IMR-90 (cell line): ENCODE measurements around the gene SSNA1. TPM values are rescaled to one million over a fixed set of nuclear protein-coding genes. Genes with fewer than 3 reads are reported as not detected.

Source experiments
- ATAC-seq: fragments of 200-7000 bp; cut with Tn5 transposase; 2 replicates; pipeline ENCODE4 v1.9.1; 2020; ENCODE audit warnings: low read depth, mild to moderate bottlenecking, moderate library complexity
- BruUV-seq: library from RNA; stranded (reverse); fragments of 400-500 nt; replicated peaks from 2 replicates; lab custom pipeline; 2021; lab: Mats Ljungman, UMichigan
- CTCF ChIA-PET: fragments of 300-600 bp; formaldehyde crosslinking; extraction: SDS; loops from one replicate; lab custom pipeline; 2021; ENCODE audit warnings: antibody characterized with exemption; lab: Yijun Ruan, JAX
- POLR2A ChIA-PET: fragments of 300-600 bp; sonication (Branson Sonifier 250); formaldehyde crosslinking; loops from one replicate; lab custom pipeline; 2022; ENCODE audit warnings: antibody characterized with exemption; ENCODE audit not compliant: unreplicated experiment; lab: Charles Lee
- DNase-seq: peaks from one replicate; pipeline ENCODE4 v3.0.0; 2013
- H2AFZ ChIP-seq: replicated peaks from 2 replicates; pipeline ENCODE3; 2013; ENCODE audit warnings: low read length, mild to moderate bottlenecking; ENCODE audit not compliant: poor library complexity
- H2AK5ac ChIP-seq: 2 replicates; pipeline ENCODE4 v1.6.1; 2013; ENCODE audit warnings: low read depth, low read length, inconsistent platforms
- H2AK9ac ChIP-seq: replicated peaks from 2 replicates; pipeline ENCODE3; 2013; ENCODE audit warnings: mild to moderate bottlenecking, low read depth, low read length, moderate library complexity; ENCODE audit not compliant: poor library complexity
- H2BK120ac ChIP-seq: 2 replicates; pipeline ENCODE4 v1.6.1; 2013; ENCODE audit warnings: low read depth, low read length, inconsistent platforms
- H2BK15ac ChIP-seq: 3 replicates; pipeline ENCODE4 v1.6.1; 2013; ENCODE audit warnings: low read depth, low read length, inconsistent platforms
- H2BK20ac ChIP-seq: 2 replicates; pipeline ENCODE4 v1.6.1; 2013; ENCODE audit warnings: low read depth, mild to moderate bottlenecking, inconsistent platforms, low read length, moderate library complexity
- H2BK5ac ChIP-seq: 2 replicates; pipeline ENCODE4 v1.6.1; 2013; ENCODE audit warnings: mild to moderate bottlenecking, low read depth, low read length, inconsistent platforms; ENCODE audit not compliant: poor library complexity, severe bottlenecking
- H3K14ac ChIP-seq: replicated peaks from 2 replicates; pipeline ENCODE4 v1.6.1; 2013; ENCODE audit warnings: low read depth, low read length, inconsistent platforms
- H3K18ac ChIP-seq: 2 replicates; pipeline ENCODE4 v1.6.1; 2013; ENCODE audit warnings: low read depth, low read length, control low read depth
- H3K23ac ChIP-seq: 2 replicates; pipeline ENCODE4 v1.6.1; 2013; ENCODE audit warnings: low read depth, low read length, inconsistent platforms
- H3K27ac ChIP-seq: 2 replicates; pipeline ENCODE4 v1.5.1; 2013; ENCODE audit warnings: mild to moderate bottlenecking, control low read depth, low read length; ENCODE audit not compliant: insufficient read depth
- H3K27me3 ChIP-seq: 2 replicates; pipeline ENCODE4 v1.6.1; 2013; ENCODE audit warnings: low read length; ENCODE audit not compliant: control insufficient read depth, insufficient read depth
- H3K36me3 ChIP-seq: 2 replicates; pipeline ENCODE4 v1.6.1; 2013; ENCODE audit warnings: low read length, mixed read lengths; ENCODE audit not compliant: control insufficient read depth, insufficient read depth
- H3K4ac ChIP-seq: 2 replicates; pipeline ENCODE4 v1.6.1; 2013; ENCODE audit warnings: low read depth, low read length, inconsistent platforms
- H3K4me1 ChIP-seq: 2 replicates; pipeline ENCODE4 v1.6.1; 2013; ENCODE audit warnings: low read length, mixed read lengths; ENCODE audit not compliant: control insufficient read depth, insufficient read depth
- H3K4me2 ChIP-seq: 2 replicates; pipeline ENCODE4 v1.6.1; 2013; ENCODE audit warnings: low read depth, mild to moderate bottlenecking, control low read depth, low read length, moderate library complexity
- H3K4me3 ChIP-seq: 2 replicates; pipeline ENCODE4 v1.5.1; 2013; ENCODE audit warnings: low read depth, mild to moderate bottlenecking, control low read depth, low read length, moderate library complexity; ENCODE audit not compliant: insufficient read depth
- H3K56ac ChIP-seq: 2 replicates; pipeline ENCODE4 v1.6.1; 2013; ENCODE audit warnings: low read length, inconsistent platforms; ENCODE audit not compliant: insufficient read depth; ENCODE audit errors: extremely low read depth
- H3K79me1 ChIP-seq, 2 experiments: 2 replicates each; pipeline ENCODE4 v1.6.1; 2013; ENCODE audit warnings: low read length in 2 of 2, inconsistent platforms in 1 of 2, low read depth in 1 of 2
- H3K9ac ChIP-seq: 2 replicates; pipeline ENCODE4 v1.6.1; 2013; ENCODE audit warnings: low read depth, low read length, control low read depth
- H3K9me1 ChIP-seq: 2 replicates; pipeline ENCODE4 v1.6.1; 2013; ENCODE audit warnings: low read length, inconsistent platforms; ENCODE audit not compliant: insufficient read depth
- H3K9me3 ChIP-seq: 2 replicates; pipeline ENCODE4 v1.6.1; 2013; ENCODE audit warnings: low read length; ENCODE audit not compliant: control insufficient read depth, insufficient read depth
- H4K20me1 ChIP-seq: 2 replicates; pipeline ENCODE4 v1.6.1; 2013; ENCODE audit warnings: low read length, inconsistent platforms; ENCODE audit not compliant: insufficient read depth
- H4K5ac ChIP-seq: 2 replicates; pipeline ENCODE4 v1.6.1; 2013; ENCODE audit warnings: mild to moderate bottlenecking, low read depth, low read length, control low read depth
- H4K8ac ChIP-seq, 2 experiments: 2 replicates each; pipeline ENCODE4 v1.6.1; 2013; ENCODE audit warnings: low read depth in 2 of 2, low read length in 2 of 2, control low read depth in 1 of 2, inconsistent platforms in 1 of 2
- H4K91ac ChIP-seq: 2 replicates; pipeline ENCODE4 v1.6.1; 2013; ENCODE audit warnings: low read depth, low read length, inconsistent platforms; ENCODE audit not compliant: insufficient read depth
- WGBS, 2 experiments: methylation state at CpG; one replicate each; pipeline versions ENCODE4 v1.1.5 to v1.1.7; 2013; ENCODE audit warnings: missing lambda C conversion rate in 2 of 2; ENCODE audit not compliant: insufficient read length in 1 of 2; ENCODE audit errors: extremely low coverage in 2 of 2; 5-methylcytosine and 5-hydroxymethylcytosine counted together
- dilution Hi-C: fragments of 300-500 bp; cut with HindIII; formaldehyde crosslinking; loops from one replicate; pipeline ENCODE4 v1.14.3; 2018; ENCODE audit warnings: low sequenced_read_pairs; ENCODE audit not compliant: unreplicated experiment
- in situ Hi-C: fragments of 300-500 bp; cut with MboI; formaldehyde crosslinking; loops from 3 replicates; pipeline ENCODE4 v1.14.3; 2019; ENCODE audit warnings: low sequenced_read_pairs, inconsistent platforms, mixed read lengths
- intact Hi-C: fragments of 100-400 bp; cut with micrococcal nuclease; formaldehyde crosslinking; loops from 2 replicates; pipeline ENCODE4 v1.10.0; 2022
- polyA plus RNA-seq, 3 experiments: library from polyadenylated mRNA; depleted of rRNA; stranded (reverse); fragments of >200 nt; gene quantifications; 2 replicates each; pipeline ENCODE4 v1.2.3, GENCODE V29; 2012; ENCODE audit warnings: low replicate concordance in 1 of 3
- total RNA-seq: library from RNA; depleted of rRNA; stranded (reverse); fragments of >200 nt; gene quantifications from 2 replicates; pipeline ENCODE4 v1.2.3, GENCODE V29; 2012
- TF ChIP-seq, protein P1 (sequence below): conservative IDR thresholded peaks from 2 replicates; pipeline ENCODE4 v1.5.1; 2012; ENCODE audit warnings: mild to moderate bottlenecking, low read depth, low read length, improper control_type of control experiment

Gene SSNA1
- total and polyA plus RNA-seq, 2 of the 4 experiments (the other 2 are of a cell fraction): 55.7 to 86.7 TPM

DNA sequence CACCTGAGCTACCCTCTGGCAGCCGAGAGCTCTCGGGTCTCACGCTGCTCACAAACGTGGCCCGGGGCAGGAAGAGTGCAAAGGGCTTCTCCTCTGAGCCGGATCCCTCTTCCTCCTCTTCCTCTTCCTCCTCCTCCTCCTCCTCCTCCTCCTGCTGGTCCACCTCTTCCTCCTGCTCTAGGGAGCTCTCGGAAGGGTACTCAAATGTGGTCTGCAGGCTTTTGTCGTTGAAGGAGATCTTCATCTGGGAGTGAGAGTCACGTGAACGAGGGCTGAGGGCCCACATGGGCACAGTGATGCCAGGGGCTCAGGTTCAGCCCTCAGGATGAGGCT lies 3.9 kb downstream of the SSNA1 start:
- no TSS peak for BruUV-seq
- H3K27me3 ChIP-seq: no peaks in the 10 kb centered on the region
- DNase-seq (no peak), ATAC-seq (no peak)
- no peak overlapping the region for H2AFZ ChIP-seq
- H2BK20ac ChIP-seq: no peak overlapping the region
- H3K14ac ChIP-seq: no peak overlapping the region
- H2AK5ac ChIP-seq: no peak overlapping the region
- no peak overlapping the region for H3K27ac ChIP-seq
- no peak overlapping the region for H2BK120ac ChIP-seq
- H4K8ac ChIP-seq: no peak overlapping the region
- peaks cover 5 to 72% of the 10 kb centered on the region in 2 experiments for H3K79me1 ChIP-seq
- dilution Hi-C loops: no loop called here
- no peak overlapping the region for H2BK15ac ChIP-seq
- H3K23ac ChIP-seq: no peak overlapping the region
- no peaks in the 10 kb centered on the region for H3K9me3 ChIP-seq
- 100% methylated on average over 3 of the region's 10 CpGs; no CpG with 5 or more reads in 1 of the 2 experiments for WGBS, 2 experiments
- H3K4me3 ChIP-seq: no peak overlapping the region
- no peak overlapping the region for H4K91ac ChIP-seq
- intact Hi-C loops: no loop called here
- POLR2A ChIA-PET: no interaction called here
- peaks cover 11% of the 10 kb centered on the region for H3K4me1 ChIP-seq
- peaks cover 26% of the 10 kb centered on the region for H3K36me3 ChIP-seq
- CTCF ChIA-PET: no interaction called here
- H4K5ac ChIP-seq: no peak overlapping the region
- H4K20me1 ChIP-seq: peaks cover 31% of the 10 kb centered on the region
- no peak overlapping the region for H3K4ac ChIP-seq
- H3K18ac ChIP-seq: no peak overlapping the region
- no peaks in the 10 kb centered on the region for H3K9me1 ChIP-seq
- no peak overlapping the region for H2BK5ac ChIP-seq
- H3K56ac ChIP-seq: no peak overlapping the region
- H3K4me2 ChIP-seq: no peak overlapping the region
- peak overlapping the region; percentile 72 for H2AK9ac ChIP-seq
- no peak overlapping the region for H3K9ac ChIP-seq
- in situ Hi-C loops: no loop called here
- TF ChIP-seq, protein P1, sequence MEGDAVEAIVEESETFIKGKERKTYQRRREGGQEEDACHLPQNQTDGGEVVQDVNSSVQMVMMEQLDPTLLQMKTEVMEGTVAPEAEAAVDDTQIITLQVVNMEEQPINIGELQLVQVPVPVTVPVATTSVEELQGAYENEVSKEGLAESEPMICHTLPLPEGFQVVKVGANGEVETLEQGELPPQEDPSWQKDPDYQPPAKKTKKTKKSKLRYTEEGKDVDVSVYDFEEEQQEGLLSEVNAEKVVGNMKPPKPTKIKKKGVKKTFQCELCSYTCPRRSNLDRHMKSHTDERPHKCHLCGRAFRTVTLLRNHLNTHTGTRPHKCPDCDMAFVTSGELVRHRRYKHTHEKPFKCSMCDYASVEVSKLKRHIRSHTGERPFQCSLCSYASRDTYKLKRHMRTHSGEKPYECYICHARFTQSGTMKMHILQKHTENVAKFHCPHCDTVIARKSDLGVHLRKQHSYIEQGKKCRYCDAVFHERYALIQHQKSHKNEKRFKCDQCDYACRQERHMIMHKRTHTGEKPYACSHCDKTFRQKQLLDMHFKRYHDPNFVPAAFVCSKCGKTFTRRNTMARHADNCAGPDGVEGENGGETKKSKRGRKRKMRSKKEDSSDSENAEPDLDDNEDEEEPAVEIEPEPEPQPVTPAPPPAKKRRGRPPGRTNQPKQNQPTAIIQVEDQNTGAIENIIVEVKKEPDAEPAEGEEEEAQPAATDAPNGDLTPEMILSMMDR: no peak
